Measurements from ENCODE around the gene PLK3. TPM values are rescaled to one million over a fixed set of nuclear protein-coding genes. Genes with fewer than 3 reads are reported as not detected.
"Not testable (repeated sequence)": the region's sequence is repeated elsewhere in the genome, so short reads cannot be mapped to it uniquely, and the experiment has no call there.

PLK3 gene
- total and polyA plus RNA-seq, 8 donors, result 8.1 to 47.2 (median 13.1) TPM

DNA sequence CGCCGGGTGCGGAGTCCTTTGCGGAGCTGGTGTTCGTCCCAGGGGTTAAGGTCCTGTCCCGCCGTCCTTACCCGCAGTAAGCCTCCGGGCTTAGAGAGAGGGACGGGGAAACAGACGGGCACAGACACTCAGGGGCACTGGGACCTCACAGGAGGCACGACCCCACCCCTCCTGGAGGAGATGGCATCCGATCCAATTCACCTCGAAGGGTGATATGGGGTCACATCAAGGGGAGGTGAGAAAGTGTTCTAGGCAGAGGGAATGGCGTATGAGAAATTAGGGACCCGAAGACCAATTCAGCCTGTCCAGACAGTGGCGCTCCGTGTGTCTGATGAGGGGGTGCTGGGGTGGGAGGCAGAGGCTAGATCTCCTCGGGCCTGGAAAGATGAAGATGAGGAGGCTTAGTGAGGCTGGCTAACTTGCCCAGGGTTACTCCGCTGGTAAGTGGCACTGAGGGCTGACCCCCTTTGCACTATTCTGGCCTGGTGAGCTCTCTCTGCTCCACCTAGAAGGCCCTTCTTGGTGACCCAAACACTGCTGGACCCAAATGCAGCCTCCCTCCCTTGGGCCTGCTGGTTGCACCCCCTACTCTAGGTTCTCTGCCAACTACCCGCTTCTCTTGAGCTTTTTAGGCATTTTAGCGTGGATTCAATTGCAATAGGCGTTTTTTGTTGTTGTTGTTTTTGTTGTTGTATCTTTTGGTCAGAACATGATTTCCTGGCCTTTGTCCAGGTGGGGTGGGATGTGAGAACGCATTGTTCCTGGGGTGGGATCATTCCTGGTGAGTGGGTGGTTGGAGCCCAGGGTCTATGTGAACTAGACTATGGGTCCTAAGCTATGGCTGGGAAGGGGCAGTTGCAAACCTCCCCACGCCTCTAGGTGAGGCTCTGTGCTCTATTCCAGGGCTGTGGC is 20.4 kb downstream of the PLK3 start:
- intact Hi-C loops (cut with DNase I), result no loop called here
- ATAC-seq (peak; percentile 10), DNase-seq (no peak)
- H3K27me3 ChIP-seq, result no peaks in the 10 kb centered on the region
- peak overlapping the region; percentile 90 to 99 for H3K27ac ChIP-seq
- peaks cover 3 to 26% of the 10 kb centered on the region in 2 donors for H3K4me1 ChIP-seq
- no peaks in the 10 kb centered on the region for H3K9me3 ChIP-seq
- H3K4me3 ChIP-seq, result peak overlapping the region; percentile 31 to 42
- H3K36me3 ChIP-seq, result peaks cover 0 to 4% of the 10 kb centered on the region in 2 donors
- TF ChIP-seq, protein P1, sequence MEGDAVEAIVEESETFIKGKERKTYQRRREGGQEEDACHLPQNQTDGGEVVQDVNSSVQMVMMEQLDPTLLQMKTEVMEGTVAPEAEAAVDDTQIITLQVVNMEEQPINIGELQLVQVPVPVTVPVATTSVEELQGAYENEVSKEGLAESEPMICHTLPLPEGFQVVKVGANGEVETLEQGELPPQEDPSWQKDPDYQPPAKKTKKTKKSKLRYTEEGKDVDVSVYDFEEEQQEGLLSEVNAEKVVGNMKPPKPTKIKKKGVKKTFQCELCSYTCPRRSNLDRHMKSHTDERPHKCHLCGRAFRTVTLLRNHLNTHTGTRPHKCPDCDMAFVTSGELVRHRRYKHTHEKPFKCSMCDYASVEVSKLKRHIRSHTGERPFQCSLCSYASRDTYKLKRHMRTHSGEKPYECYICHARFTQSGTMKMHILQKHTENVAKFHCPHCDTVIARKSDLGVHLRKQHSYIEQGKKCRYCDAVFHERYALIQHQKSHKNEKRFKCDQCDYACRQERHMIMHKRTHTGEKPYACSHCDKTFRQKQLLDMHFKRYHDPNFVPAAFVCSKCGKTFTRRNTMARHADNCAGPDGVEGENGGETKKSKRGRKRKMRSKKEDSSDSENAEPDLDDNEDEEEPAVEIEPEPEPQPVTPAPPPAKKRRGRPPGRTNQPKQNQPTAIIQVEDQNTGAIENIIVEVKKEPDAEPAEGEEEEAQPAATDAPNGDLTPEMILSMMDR (IDR thresholded peaks at IDR 0.05), result no peak

DNA sequence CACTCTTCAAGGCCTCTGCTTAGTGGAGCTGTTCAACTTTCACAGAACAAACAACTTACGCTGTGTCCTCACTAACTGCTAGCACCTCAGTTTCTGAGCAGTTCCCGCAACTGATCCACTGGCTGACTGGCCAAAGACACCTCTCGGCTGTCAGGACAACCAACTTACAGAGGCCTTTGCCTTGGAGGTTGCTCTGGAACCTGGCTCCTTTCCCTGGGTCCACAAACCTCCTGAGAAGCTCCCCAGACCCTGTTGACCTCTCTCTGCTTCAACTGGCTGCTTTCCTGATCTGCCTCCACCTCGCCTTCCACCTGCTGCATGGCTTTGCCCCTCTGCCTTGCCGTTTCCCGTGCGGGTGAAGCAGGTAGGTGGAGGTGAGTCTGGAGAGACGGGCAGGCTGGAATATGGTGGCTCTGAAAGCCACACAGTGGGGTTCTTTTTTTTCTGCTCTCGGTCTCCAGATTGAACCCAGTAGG is 21.1 kb downstream of the PLK3 start:
- Histone ChIP-seq H3K36me3 (no peaks in the 10 kb centered on the region), H3K27me3 (no peaks in the 10 kb centered on the region), H3K4me1 (peaks cover 3 to 31% of the 10 kb centered on the region in 2 donors), H3K4me3 (no peak overlapping the region), H3K27ac (peak overlapping the region in 1 of 2 donors; percentile 0), H3K9me3 (no peaks in the 10 kb centered on the region)
- intact Hi-C loops (cut with DNase I), result no loop called here
- no peak for DNase-seq
- no peak for ATAC-seq
- TF ChIP-seq, protein P1 (IDR thresholded peaks at IDR 0.05), result no peak

DNA sequence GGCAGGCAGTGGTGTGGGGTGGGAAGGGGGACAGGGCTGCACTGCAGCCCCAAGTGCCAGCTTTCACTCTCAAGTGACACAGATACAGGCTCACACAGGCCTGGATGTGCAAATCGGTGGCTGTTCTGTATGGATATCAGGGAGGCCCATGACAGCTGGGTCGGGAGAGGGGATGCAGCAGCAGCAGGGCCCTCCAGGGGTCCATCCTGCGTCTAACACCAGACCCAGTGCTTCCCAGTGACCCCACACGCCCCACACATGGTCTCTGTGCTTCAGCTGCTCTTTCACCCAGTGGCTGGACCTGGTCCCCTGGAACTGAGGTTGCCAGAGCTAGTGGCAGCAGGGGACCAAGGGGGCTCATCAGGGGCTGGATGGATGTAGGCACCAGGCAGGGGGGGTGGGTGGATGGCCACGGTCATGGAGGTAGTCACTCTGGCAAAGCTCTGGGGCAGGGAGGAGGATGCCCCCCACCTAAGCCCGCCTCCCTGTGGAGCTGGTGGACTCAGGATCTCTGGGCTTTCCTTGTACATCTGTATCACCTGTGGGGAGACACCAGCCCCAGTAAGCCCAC is 22.0 kb downstream of the PLK3 start:
- intact Hi-C loops (cut with DNase I), result no loop called here
- H3K9me3 ChIP-seq, result no peaks in the 10 kb centered on the region
- ATAC-seq (no peak), DNase-seq (no peak)
- H3K4me3 ChIP-seq, result no peak overlapping the region
- H3K36me3 ChIP-seq, result no peaks in the 10 kb centered on the region
- peaks cover 3 to 40% of the 10 kb centered on the region in 2 donors for H3K4me1 ChIP-seq
- H3K27ac ChIP-seq, result no peak overlapping the region
- TF ChIP-seq, protein P1 (IDR thresholded peaks at IDR 0.05), result no peak
- no peaks in the 10 kb centered on the region for H3K27me3 ChIP-seq

DNA sequence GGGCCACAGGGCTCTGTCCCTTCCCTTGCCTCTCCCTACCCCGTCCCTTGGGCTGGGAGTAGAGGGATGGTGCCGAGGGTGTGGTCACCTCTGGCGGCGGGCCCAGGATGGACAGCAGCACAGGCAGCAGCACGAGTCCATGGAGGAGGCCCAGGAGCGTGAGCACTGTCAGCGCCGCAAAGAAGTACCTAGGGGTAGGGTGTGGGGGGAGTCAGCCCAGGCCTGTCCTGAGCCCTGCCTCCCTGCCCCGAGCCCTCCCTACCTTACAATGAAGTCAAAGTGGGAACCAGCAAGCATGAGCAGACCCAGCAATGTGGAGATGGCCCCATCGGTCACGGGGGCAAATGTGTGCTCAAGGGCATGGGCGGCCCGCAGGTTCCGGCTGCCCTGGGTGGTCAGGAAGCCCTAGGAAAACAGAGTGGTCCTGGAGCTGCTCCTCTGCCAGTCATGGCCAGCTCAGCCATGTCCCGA is 22.8 kb downstream of the PLK3 start:
- no peaks in the 10 kb centered on the region for H3K9me3 ChIP-seq
- H3K4me1 ChIP-seq, result peaks cover 3 to 44% of the 10 kb centered on the region in 2 donors
- intact Hi-C loops (cut with DNase I), result no loop called here
- TF ChIP-seq, protein P1 (IDR thresholded peaks at IDR 0.05), result no peak
- no peak overlapping the region for H3K4me3 ChIP-seq
- no peak for ATAC-seq
- no peaks in the 10 kb centered on the region for H3K27me3 ChIP-seq
- DNase-seq, result no peak
- no peak overlapping the region for H3K27ac ChIP-seq
- H3K36me3 ChIP-seq, result no peaks in the 10 kb centered on the region

DNA sequence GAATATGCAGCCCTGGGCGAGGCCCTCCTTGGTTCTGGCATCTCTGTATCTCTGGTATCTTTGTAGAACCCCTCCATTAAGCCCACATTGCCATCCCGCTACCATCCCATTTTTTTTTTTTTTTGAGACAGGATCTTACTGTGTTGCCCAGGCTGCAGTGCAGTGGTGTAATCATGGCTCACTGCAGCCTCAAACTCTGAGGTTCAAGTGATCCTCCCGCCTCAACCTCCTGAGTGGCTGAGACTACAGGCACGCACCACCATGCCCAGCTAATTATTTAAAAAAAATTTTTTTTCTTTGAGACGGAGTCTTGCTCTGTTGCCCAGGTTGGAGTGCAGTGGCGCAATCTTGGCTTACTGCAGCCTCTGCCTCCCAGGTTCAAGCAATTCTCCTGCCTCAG is 24.2 kb downstream of the PLK3 start:
- H3K4me1 ChIP-seq, result peaks cover 3 to 35% of the 10 kb centered on the region in 2 donors
- ATAC-seq; H3K9me3 ChIP-seq; H3K27ac ChIP-seq; intact Hi-C loops (cut with DNase I); H3K36me3 ChIP-seq; H3K4me3 ChIP-seq; H3K27me3 ChIP-seq; DNase-seq: not testable (repeated sequence)
